ENCODE results near the gene EXOC2. TPM values are rescaled to one million over a fixed set of nuclear protein-coding genes. Genes with fewer than 3 reads are reported as not detected.

The EXOC2 gene
- total RNA-seq, 2 donors from 2014 or later, result 28.1 to 35.0 TPM

GRCh38 chr6:484746-485145 is 208.2 kb downstream of the EXOC2 start:
- Histone ChIP-seq H3K27ac (ENCODE audit: low read depth, low read length) (no peak overlapping the region), H3K9me3 (ENCODE audit: control insufficient read depth, low read length) (peaks cover 11% of the 10 kb centered on the region), H3K36me3 (ENCODE audit: control insufficient read depth, insufficient read depth, low read length) (peaks cover 29% of the 10 kb centered on the region), H3K4me1 (ENCODE audit: control insufficient read depth, insufficient read depth, low read length) (no peaks in the 10 kb centered on the region), H3K4me3 (ENCODE audit: low read length) (no peak overlapping the region), H3K9ac (ENCODE audit: extremely low read depth, low read length, poor library complexity, severe bottlenecking) (no peak overlapping the region), H3K27me3 (ENCODE audit: control insufficient read depth, insufficient read depth, low read length, poor library complexity, severe bottlenecking) (no peaks in the 10 kb centered on the region)
- Mint-ChIP-seq H3K27ac (no peak overlapping the region), H3K9me3 (peaks cover 25% of the 10 kb centered on the region), H3K4me1 (no peaks in the 10 kb centered on the region), H3K4me3 (no peak overlapping the region), H3K27me3 (ENCODE audit: insufficient read depth) (no peaks in the 10 kb centered on the region), H3K36me3 (ENCODE audit: low read depth) (peaks cover 56% of the 10 kb centered on the region)
- TF ChIP-seq CTCF (conservative IDR thresholded peaks at IDR 0.05), result no peak
- 87 to 93% methylated on average over 4 to 6 of the region's 6 CpGs for WGBS, 2 experiments (ENCODE audit: insufficient coverage in 1 of 2, insufficient read length in 1 of 2)
- no peak for DNase-seq

- WGBS, 2 experiments (ENCODE audit: insufficient coverage in 1 of 2, insufficient read length in 1 of 2), result 92 to 94% methylated on average over 4 of the region's 4 CpGs
- no peaks in the 10 kb centered on the region for H3K4me1 Mint-ChIP-seq
- peaks cover 11% of the 10 kb centered on the region for H3K9me3 ChIP-seq (ENCODE audit: control insufficient read depth, low read length)
- no peak for DNase-seq
- H3K9ac ChIP-seq (ENCODE audit: extremely low read depth, low read length, poor library complexity, severe bottlenecking), result no peak overlapping the region
- no peak overlapping the region for H3K27ac Mint-ChIP-seq
- H3K4me3 ChIP-seq (ENCODE audit: low read length), result no peak overlapping the region
- no peak overlapping the region for H3K4me3 Mint-ChIP-seq
- no peaks in the 10 kb centered on the region for H3K27me3 Mint-ChIP-seq (ENCODE audit: insufficient read depth)
- no peaks in the 10 kb centered on the region for H3K27me3 ChIP-seq (ENCODE audit: control insufficient read depth, insufficient read depth, low read length, poor library complexity, severe bottlenecking)
- no peaks in the 10 kb centered on the region for H3K4me1 ChIP-seq (ENCODE audit: control insufficient read depth, insufficient read depth, low read length)
- peaks cover 54% of the 10 kb centered on the region for H3K36me3 Mint-ChIP-seq (ENCODE audit: low read depth)
- H3K9me3 Mint-ChIP-seq, result peaks cover 25% of the 10 kb centered on the region
- peaks cover 29% of the 10 kb centered on the region for H3K36me3 ChIP-seq (ENCODE audit: control insufficient read depth, insufficient read depth, low read length)
- no peak overlapping the region for H3K27ac ChIP-seq (ENCODE audit: low read depth, low read length)
- TF ChIP-seq CTCF (conservative IDR thresholded peaks at IDR 0.05), result no peak
Measured at GRCh38 chr6:484086-484745, 208.7 kb downstream of the EXOC2 start.

GRCh38 chr6:475314-475713 is 217.6 kb downstream of the EXOC2 start:
- Histone ChIP-seq H3K9me3 (ENCODE audit: control insufficient read depth, low read length) (no peaks in the 10 kb centered on the region), H3K36me3 (ENCODE audit: control insufficient read depth, insufficient read depth, low read length) (no peaks in the 10 kb centered on the region), H3K27me3 (ENCODE audit: control insufficient read depth, insufficient read depth, low read length, poor library complexity, severe bottlenecking) (no peaks in the 10 kb centered on the region), H3K27ac (ENCODE audit: low read depth, low read length) (no peak overlapping the region), H3K4me1 (ENCODE audit: control insufficient read depth, insufficient read depth, low read length) (no peaks in the 10 kb centered on the region), H3K4me3 (ENCODE audit: low read length) (no peak overlapping the region), H3K9ac (ENCODE audit: extremely low read depth, low read length, poor library complexity, severe bottlenecking) (no peak overlapping the region)
- no peaks in the 10 kb centered on the region for H3K27me3 Mint-ChIP-seq (ENCODE audit: insufficient read depth)
- no peaks in the 10 kb centered on the region for H3K9me3 Mint-ChIP-seq
- no peak overlapping the region for H3K27ac Mint-ChIP-seq
- no peaks in the 10 kb centered on the region for H3K36me3 Mint-ChIP-seq (ENCODE audit: low read depth)
- 87 to 91% methylated on average over 14 of the region's 14 CpGs for WGBS, 2 experiments (ENCODE audit: insufficient coverage in 1 of 2, insufficient read length in 1 of 2)
- peaks cover 3% of the 10 kb centered on the region for H3K4me1 Mint-ChIP-seq
- no peak for TF ChIP-seq CTCF (conservative IDR thresholded peaks at IDR 0.05)
- H3K4me3 Mint-ChIP-seq, result no peak overlapping the region
- DNase-seq, result no peak

Data from endodermal cell (in vitro differentiated cells).